GM18868 (cell line): Measurements from ENCODE around the gene ZMYM2.
"Not testable (repeated sequence)": the region's sequence is repeated elsewhere in the genome, so short reads cannot be mapped to it uniquely, and the experiment has no call there.

ENCODE experiments used
- ATAC-seq: cut with Tn5 transposase; IDR thresholded peaks from one replicate; pipeline ENCODE4 v1.9.1; 2021; ENCODE audit warnings: mild to moderate bottlenecking, moderate library complexity; ENCODE audit not compliant: unreplicated experiment

The ZMYM2 gene

GRCh38 chr13:19958155-19959111 is at the start of gene ZMYM2:
TSS of gene ZMYM2 (plus strand) at chr13:19958727. CDS start at chr13:19993073, 34,346 bp downstream.
- ATAC-seq = peak; percentile 82

GRCh38 chr13:19910336-19911072 is 48.0 kb upstream of the ZMYM2 start:
- ATAC-seq = no peak

- ATAC-seq = no peak
Measured at GRCh38 chr13:19927117-19927748, 31.3 kb upstream of the ZMYM2 start.

DNA sequence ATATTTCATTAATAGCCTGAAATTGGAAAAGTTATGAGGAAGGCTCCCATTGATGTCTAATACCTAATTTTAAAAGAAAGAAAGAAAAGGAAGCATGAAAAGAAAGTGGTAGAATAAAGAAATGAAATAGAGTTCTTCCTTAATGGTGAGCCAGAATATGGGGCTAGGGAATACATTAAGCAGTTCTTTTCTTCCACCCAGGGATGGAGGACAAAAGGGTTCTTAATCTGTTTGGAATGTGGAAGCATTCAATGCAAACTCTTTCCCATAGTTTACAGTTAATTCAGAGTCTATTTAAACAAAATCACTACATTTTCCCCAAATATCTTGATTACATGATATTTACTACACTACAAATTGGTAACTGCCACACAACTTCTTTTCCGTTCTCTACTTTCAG is 18.4 kb upstream of the ZMYM2 start:
- ATAC-seq = no peak

DNA sequence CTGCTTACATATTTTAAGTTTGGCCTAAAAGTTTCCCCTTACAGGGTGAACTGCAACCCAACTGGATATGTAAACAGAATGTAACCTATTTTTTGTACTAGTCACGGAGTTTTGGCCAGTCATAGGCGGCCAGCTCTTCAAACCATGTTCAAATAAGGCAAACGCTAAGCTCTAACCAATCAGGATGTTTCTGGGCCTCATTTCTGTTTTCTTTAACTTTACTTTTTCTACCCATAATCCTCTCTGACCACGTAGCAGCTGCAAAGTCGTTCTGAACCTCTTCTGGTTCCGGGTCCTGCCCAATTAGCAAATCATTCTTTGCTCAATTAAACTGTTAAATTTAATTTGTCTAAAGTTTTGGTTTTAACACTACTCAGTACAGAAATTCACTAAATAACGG is 8.2 kb upstream of the ZMYM2 start:
- no peak for ATAC-seq

- no peak for ATAC-seq
Measured at GRCh38 chr13:19952850-19953249, 5.7 kb upstream of the ZMYM2 start.

GRCh38 chr13:19955873-19956559 is 2.5 kb upstream of the ZMYM2 start:
- ATAC-seq = no peak

GRCh38 chr13:19957320-19958154 is 990 bp upstream of the ZMYM2 start:
- peak; percentile 27 for ATAC-seq

- no peak for ATAC-seq
Measured at GRCh38 chr13:19959141-19959830, 759 bp downstream of the ZMYM2 start.

DNA sequence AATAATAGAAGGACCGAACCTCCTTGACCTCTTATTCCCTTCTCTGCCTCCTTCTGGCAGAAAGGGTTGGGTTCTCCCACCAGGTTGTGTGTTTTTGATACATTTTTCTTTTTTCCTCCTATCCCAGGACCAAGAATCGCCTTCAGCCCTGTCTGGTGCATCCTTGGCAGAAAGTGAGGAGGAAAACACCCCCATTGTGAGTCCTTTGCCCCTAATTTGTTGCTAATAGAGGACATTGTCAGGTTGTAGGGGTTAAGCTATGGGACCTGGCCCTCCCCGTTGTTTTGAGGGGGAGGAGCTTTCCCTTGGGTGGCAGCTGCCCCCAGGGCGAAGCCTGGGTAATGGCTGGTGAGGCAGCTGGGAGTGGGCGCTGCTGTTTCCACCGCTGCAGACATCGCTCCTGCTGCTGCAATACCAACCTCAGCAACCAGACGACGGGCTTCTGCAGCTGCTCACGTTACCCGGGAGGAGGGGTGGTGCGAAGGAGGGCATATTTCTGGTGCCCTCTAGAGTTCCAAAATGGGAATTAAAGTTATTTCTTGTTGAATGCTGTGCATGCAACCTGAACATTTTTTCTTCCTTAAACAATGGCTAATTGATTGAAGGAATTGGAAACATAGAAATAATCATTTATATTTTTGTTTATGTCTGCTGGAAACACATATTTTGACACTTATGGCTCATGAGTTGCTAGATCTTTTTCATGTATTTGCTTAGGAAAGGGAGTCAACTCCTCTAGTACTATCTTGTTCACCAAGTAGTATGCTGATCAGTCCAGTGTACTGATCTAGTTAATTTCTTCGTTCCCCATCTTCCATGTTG is 1.5 kb downstream of the ZMYM2 start:
- ATAC-seq = peak; percentile 39

DNA sequence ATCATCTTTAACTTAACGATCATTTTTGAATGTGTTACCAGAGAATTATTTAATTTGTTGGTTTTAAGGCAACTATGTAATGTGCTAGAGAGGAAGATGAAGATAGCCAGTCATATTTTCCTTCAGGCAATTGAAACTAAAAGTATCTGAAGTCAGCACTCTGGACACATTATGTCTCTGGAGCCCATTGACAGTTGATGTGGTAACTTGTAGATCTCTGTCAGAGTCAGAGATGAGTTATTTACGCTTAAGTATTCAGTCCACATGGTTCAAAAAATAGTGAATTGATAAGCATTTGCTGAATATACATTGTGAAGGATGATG is 2.1 kb downstream of the ZMYM2 start:
- ATAC-seq = no peak

- ATAC-seq = no peak
Measured at GRCh38 chr13:19961489-19961888, 3.0 kb downstream of the ZMYM2 start.

GRCh38 chr13:19961924-19962323 is 3.4 kb downstream of the ZMYM2 start:
- no peak for ATAC-seq

GRCh38 chr13:19962894-19963293 is 4.4 kb downstream of the ZMYM2 start:
- ATAC-seq = no peak

DNA sequence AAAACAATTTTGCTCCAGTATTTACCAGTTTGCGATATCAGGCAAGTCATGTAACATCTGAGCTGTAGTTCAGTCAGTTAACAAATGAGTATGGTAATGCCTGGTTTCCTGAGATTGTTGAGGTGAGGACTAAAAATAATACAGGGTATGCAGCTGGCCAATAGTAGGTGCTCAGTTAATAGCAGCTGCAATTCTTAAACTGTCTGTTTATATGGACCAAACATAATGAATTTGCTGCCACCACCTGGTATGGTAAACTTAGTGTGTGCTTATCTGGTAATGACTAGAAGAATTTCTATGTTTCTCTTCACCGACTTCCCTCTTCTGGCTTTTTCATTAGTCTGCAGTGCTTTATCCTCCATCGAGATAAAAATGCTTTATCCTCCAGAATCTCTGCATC is 9.1 kb downstream of the ZMYM2 start:
- peak; percentile 61 for ATAC-seq

GRCh38 chr13:19974498-19975009 is 16.0 kb downstream of the ZMYM2 start:
- not testable (repeated sequence) for ATAC-seq

GRCh38 chr13:19978831-19979437 is 20.4 kb downstream of the ZMYM2 start:
- no peak for ATAC-seq

GRCh38 chr13:19981685-19982238 is 23.2 kb downstream of the ZMYM2 start:
- no peak for ATAC-seq
